GM18951 (cell line): Measurements from ENCODE around the gene OPRD1.
"Not testable (repeated sequence)": the region's sequence is repeated elsewhere in the genome, so short reads cannot be mapped to it uniquely, and the experiment has no call there.

Source experiments
- POLR2A ChIP-seq: IDR thresholded peaks from 4 replicates; pipeline ENCODE4 v1.6.1; 2011; ENCODE audit warnings: mild to moderate bottlenecking; ENCODE audit not compliant: insufficient read length, insufficient read depth; ENCODE audit errors: extremely low read depth
- in situ Hi-C: fragments of 300-500 bp; cut with MboI; formaldehyde crosslinking; loops from one replicate; pipeline ENCODE4 v1.12.0; 2022; ENCODE audit warnings: low sequenced_read_pairs, mixed read lengths, inconsistent platforms; ENCODE audit not compliant: unreplicated experiment

OPRD1 gene

DNA sequence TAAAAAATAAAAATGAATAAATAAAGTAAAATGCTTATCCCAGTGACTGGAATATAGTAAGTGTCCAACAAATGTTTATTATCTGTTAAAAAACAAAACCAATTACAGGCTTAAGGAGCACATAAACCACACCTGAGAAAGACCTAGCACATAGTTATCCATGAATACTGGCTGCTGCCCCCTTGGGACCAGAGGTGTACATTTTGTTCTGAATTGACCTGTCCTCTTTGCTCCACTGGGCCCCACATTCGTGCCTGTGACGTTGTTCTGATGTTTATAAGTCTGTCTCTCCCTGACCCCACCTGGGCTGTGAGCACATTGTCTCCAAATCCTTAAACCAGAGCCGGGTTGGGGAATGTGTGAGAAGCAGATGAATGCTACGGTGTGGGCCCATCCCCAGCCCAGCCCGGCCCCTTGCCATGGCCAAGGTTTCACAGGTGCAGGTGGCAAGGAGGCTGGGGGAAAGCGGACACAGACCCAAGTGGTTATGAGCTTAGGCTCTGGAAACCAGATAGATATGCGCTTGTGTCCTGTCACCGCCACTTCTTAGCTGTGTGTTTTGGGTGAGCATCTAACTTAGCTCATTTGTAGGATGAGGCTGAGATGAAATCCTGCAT is 29.1 kb downstream of the OPRD1 start:
- no peak for TF ChIP-seq POLR2A
- in situ Hi-C loops: no loop called here

DNA sequence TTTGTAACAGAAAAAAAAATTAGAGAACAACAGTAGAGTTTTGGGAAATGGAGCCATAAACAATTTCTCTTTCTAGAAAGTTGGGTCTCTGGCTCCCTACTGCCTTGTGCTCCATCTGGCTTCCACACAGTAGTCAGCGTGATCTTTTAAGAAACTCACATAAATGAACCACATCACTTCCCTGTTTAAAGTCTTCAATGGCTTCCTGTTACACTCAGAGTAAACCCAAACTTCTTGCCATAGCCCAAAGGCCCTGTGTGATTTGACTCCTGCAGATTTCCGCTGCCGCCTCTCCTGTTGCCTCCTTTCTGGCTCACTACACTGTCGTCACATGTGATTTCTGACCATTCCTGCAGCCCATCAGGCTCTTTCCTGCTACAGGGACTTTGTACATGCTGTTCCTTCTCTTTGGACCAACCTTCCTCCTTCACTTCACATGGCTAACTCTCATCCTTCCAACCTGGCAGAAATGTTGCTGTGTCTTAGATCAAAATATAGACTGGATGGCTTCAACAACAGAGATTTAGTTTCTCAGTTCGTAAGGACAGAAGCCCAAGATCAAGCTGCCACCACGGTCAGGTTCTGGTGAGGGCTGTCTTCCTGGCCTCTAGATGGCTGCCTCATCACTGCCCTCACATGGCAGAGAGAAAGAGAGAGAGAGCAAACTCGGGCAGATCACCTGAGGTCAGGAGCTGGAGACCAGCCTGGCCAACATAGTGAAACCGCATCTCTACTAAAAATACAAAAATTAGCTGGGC is 34.0 kb downstream of the OPRD1 start:
- no peak for TF ChIP-seq POLR2A
- in situ Hi-C loops: no loop called here

DNA sequence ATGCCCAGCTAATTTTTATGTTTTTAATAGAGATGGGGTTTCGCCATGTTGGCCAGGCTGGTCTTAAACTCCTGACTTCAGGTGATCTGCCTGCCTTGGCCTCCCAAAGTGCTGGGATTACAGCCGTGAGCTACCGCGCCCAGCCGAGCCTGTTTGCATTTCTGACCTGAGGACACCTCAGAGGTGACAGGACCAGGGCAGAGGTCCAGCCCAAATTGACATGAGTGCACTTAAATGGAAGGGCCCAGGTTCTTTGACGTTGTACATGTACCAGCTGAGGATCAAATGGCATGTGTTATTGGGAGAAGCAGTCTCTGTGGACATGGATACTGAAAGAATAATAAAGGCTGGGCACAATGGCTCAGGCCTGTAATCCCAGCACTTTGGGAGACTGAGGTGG is 35.2 kb downstream of the OPRD1 start:
- in situ Hi-C loops: not testable (repeated sequence)

DNA sequence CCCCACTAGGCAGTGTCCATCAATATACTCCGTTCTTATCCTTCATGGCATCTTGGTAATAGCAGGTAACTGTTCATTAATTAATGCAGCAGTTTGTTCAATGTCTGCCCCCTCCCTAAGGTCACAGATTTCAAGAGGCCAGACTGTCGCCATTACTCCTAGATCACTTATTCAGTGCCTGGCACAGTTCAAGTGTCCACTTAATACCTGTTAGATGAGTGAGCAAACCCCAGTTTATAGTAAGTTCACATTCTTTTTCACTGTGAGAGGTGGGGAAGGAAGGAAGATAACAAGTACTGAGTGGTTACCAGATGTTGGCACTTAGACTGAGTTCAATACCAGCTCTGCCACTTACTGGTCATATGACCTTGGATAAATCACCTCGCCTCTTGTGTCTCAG is 36.4 kb downstream of the OPRD1 start:
- no peak for TF ChIP-seq POLR2A
- in situ Hi-C loops: no loop called here

DNA sequence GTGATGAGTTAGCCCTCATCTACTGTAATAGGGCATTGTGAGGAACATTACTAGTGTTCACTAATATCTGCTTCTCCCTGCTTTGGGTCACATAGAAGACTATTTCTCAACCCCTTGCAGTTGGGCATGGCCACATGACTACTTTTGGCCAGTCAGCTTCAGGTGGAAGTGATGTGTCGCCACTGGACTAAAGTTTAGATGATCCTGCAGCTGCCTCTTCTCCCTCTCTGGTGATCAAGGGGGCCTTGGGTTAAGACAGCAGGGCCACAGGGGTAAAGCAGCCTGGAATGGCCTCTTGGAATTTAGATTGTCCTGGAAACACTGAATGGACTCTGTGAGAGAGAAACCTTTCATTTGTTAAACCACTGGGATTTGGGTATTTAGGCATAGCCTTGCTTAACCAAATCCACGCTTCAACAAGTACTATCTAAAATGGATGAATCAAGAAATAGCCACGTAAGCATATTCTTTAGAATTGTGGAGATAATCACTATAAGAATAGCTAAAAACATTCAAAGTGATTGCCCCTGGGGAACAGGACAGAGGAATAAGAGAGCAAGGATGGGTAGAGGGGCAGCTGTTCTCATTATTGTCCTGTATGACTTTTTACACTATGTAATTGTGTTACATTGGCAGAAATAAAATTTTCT is 41.2 kb downstream of the OPRD1 start:
- TF ChIP-seq POLR2A: no peak
- in situ Hi-C loops: no loop called here

DNA sequence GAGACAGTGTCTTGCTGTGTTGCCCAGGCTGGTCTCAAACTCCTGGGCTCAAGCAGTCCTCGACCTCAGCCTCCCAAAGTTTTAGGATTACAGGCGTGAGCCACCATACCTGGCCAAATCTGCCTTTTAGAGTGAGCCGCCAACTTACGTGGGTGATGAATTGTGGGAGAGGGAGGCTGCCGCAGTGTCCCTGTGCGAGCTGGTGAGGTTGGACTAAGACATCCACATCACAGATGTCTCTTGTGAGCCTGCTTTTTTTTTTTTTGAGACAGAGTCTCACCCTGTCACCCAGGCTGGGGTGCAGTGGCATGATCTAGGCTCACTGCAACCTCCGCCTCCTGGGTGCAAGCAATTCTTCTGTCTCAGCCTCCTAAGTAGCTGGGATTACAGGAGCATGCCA is 42.4 kb downstream of the OPRD1 start:
- in situ Hi-C loops: not testable (repeated sequence)

DNA sequence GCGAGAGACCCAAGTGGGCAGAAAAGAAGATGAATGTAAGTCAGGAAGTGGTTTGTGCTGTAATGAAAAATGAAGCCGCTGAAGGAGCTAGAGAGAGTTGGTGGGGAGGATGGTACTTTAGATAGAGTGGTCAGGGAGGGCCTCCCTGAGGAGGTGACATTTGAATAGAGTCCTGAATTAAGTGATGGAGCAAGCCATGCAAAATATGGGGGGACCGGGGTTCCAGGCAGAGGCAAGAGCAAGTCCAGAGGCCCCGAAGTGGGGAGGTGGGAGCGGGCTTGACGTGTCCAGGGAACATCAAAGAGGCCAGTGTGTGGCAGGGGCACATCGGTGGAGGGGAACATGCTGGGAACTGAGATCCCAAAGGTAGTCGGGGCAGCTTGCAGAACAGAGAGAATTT is 43.1 kb downstream of the OPRD1 start:
- TF ChIP-seq POLR2A: no peak
- in situ Hi-C loops: no loop called here

DNA sequence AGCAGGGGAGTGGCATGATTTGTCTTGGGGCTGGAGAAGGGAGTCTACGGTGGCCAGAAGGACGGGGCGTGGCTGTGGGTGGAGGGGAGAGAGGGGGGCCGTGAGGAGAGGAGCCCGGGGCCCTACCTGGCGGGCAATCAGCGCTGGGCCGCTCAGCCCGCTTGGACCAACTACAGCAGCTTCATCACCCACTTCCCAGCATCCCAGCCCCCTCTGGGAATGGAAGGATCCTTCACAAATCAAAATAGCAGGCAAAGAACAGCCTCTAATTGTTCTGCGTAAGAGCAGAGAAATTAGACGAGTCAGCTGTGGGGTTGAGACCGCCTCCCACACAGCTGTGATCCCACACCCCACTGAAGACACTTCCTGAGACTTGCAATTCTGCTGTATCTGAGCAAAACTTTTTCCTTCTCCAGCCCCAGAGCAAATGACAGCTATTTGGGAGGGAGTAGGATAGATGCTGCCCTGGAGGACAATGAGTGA is 43.5 kb downstream of the OPRD1 start:
- in situ Hi-C loops: no loop called here
- TF ChIP-seq POLR2A: no peak

DNA sequence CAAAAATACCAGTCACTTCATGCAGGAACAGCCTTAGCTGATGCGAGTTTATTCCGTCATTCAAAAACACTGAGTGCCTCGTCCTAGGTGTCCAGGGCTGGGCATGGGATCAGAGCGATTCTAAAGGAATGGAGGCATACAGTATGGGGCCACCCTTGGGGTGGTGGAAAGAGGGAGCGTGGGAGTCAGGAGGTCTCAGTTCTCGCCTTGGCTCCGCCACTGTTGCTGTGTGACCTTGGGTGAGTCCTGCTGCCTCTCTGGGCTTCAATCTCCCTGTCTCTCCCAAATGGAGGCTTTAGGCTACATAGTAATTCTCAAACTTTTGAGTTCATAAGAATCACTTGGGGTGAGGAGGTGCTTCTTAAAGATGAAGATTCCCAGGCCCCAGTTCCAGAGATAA is 44.0 kb downstream of the OPRD1 start:
- in situ Hi-C loops: no loop called here
- TF ChIP-seq POLR2A: no peak

DNA sequence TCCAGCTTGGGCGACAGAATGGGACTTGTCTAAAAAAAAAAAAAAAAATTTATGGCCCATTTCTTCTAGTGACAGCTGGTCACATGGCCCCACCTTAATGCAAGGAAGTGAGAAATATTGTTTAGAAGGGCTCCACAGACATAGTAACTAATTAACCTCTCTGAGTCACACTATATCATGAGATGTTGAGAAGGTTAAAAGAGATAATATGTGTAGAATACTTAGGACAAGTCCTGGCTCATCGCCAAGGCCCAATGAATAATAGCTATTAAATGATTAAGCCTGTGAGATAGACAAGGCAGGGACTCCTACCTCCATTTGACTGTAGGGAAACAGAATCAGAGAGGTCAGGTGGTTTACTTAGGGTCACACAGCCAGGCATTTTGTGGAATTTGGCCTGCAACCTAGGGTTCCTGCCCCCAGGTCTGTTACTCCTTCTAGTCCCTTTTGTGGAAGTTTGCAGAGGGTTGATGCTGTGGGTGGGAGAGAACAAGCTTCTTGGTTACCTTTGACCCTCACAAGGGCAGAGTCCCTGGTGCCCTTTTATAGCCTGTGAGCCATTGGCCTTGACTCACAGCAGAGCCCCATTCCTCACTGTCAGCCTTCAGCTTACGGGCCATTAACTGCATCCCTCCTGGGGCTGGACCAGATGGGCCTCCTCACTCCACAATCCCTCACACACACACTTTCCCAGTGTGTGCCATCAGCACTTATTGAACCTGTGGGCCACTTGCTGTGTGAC is 48.5 kb downstream of the OPRD1 start:
- no peak for TF ChIP-seq POLR2A
- in situ Hi-C loops: no loop called here

DNA sequence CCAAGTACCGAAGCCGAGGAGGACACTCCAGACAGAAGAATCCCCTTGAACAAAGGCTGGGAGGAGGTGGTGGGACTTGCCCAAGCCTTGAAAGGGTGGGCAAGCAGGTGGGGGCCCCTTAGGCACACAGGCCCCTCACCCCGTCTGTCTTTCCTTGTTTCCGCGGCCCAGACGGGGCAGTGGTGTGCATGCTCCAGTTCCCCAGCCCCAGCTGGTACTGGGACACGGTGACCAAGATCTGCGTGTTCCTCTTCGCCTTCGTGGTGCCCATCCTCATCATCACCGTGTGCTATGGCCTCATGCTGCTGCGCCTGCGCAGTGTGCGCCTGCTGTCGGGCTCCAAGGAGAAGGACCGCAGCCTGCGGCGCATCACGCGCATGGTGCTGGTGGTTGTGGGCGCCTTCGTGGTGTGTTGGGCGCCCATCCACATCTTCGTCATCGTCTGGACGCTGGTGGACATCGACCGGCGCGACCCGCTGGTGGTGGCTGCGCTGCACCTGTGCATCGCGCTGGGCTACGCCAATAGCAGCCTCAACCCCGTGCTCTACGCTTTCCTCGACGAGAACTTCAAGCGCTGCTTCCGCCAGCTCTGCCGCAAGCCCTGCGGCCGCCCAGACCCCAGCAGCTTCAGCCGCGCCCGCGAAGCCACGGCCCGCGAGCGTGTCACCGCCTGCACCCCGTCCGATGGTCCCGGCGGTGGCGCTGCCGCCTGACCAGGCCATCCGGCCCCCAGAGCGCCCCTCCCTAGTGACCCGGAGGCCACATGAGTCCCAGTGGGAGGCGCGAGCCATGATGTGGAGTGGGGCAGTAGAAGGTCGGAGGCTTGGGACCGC is 50.8 kb downstream of the OPRD1 start:
- no peak for TF ChIP-seq POLR2A
- in situ Hi-C loops: no loop called here

DNA sequence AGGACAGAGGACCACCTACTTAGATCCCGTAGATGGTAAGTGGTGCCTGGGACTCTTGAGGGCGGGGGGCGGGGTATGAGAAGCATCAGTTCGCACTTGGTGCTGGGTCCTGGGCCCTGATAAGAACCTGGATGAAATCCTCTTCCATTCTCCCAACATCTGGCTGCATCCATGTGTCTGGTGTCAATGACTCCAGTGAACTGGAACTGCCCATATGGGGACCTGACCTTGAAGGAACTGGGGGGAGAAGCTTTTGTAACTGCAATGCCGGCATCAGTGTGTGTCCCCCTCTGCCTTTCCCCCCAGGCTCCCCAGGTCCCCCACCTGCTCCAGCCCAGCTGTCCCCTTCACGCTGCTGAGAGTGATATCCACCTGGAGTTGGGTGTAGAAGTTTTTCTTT is 52.7 kb downstream of the OPRD1 start:
- no peak for TF ChIP-seq POLR2A
- in situ Hi-C loops: no loop called here

DNA sequence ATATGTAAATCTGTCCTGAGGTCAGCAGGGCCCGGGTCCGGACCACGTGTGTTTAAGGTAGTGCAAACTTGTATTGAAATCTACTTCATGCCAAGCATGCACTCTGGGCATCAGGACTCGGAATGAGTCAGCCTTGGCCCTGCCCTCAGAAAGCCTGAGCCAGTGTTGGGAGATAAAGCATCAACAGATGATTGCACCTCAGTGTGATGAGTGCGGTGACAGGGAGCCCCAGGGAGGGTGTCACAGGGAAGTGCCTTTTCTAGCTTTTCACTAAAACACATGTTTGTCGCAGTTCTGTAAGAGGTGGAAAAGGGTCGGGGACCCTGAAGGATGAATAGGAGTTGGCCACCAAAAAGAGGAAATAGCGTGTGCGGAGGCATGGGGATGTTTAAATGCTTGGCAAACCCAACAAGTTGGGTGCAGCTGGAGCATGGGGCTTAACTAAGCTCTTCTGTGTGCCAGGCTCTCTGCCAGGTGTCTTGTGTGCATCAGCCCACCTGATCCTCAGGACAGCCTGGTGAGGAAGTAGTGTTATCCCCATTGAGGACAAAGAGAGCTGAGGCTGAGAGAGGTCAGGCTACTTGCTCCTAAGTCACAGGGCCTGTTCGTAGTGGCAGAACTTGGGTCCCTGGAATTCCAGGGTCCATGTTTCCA is 54.2 kb downstream of the OPRD1 start:
- in situ Hi-C loops: no loop called here

More for the DNA sequence above, 54.2 kb downstream of the OPRD1 start:
- TF ChIP-seq POLR2A: no peak
